ENCODE measurements around the gene NEK8. TPM values are rescaled to one million over a fixed set of nuclear protein-coding genes. Genes with fewer than 3 reads are reported as not detected.

The NEK8 gene
- total and polyA plus RNA-seq, 12 donors, result 0.38 to 2.8 (median 1.1) TPM

DNA sequence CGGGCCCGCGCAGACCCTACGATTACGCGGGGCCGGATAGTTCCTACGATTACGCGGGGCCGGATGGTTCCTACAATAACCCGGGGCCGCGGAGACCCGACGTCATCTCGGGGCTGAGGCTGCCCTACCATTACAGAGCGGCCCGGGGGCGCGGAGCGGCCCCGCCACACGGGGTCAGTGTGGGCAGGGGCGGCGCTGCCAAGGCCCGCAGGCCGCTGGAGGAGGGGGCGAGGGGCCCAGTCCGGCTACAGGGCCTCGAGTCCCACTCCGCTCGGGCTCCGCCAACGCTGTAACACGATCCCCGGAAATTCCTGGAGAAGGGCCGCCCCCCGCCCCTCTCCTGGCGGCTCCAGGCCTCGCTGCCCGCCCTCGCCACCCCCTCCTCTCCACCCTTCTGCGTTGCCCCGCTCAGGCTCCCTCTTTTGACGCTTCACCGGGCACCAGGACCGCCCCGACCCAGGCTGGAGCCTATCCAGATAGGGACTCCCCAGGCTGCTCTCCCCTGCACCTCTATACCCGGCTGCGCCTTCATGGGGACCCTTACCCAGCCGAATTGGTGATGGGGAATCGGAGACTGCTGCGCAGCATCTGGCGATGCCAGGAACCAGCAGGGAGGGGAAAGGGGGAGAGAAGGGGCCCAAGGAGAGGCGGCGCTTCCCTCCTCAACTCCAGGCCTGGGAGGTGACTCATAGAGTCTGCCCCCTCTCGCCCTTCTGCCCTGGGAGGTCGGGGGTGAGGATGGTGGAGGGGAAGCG lies 10.8 kb upstream of the NEK8 start, which contains the start of gene RAB34:
Gene RAB34 (minus strand): TSS at position 291 of the 755 bp plus-strand sequence. CDS start 602 bp downstream, outside the sequence.
- TF ChIP-seq, protein P1, sequence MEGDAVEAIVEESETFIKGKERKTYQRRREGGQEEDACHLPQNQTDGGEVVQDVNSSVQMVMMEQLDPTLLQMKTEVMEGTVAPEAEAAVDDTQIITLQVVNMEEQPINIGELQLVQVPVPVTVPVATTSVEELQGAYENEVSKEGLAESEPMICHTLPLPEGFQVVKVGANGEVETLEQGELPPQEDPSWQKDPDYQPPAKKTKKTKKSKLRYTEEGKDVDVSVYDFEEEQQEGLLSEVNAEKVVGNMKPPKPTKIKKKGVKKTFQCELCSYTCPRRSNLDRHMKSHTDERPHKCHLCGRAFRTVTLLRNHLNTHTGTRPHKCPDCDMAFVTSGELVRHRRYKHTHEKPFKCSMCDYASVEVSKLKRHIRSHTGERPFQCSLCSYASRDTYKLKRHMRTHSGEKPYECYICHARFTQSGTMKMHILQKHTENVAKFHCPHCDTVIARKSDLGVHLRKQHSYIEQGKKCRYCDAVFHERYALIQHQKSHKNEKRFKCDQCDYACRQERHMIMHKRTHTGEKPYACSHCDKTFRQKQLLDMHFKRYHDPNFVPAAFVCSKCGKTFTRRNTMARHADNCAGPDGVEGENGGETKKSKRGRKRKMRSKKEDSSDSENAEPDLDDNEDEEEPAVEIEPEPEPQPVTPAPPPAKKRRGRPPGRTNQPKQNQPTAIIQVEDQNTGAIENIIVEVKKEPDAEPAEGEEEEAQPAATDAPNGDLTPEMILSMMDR (IDR thresholded peaks at IDR 0.05), result peak in 7 of 9 donors; percentile 25 to 58 (median 41)
- WGBS, 2 donors, result 7% methylated on average over 54 to 60 of the region's 60 CpGs
- Histone ChIP-seq H3K27ac (peak within 1 kb of the TSS; percentile 61 to 95 (median 90)), H3K9me3 (no peaks in the 10 kb centered on the region), H3K36me3 (peaks cover 0 to 44% (median 14%) of the 10 kb centered on the region in 9 donors), H3K4me1 (peaks cover 17 to 62% (median 51%) of the 10 kb centered on the region in 9 donors), H3K27me3 (peaks cover 0 to 13% (median 7%) of the 10 kb centered on the region in 7 donors), H3K4me3 (peak within 1 kb of the TSS; percentile 51 to 78 (median 65))
- ATAC-seq (peak; percentile 15 to 46 (median 30)), DNase-seq (peak; percentile 72 to 74)
- intact Hi-C loops (cut with DNase I), result loop anchor here in 1 of 10 donors (5.0 kb wide), 1 partner anchor 70 kb away; the partner anchor contains the start of gene BLTP2

DNA sequence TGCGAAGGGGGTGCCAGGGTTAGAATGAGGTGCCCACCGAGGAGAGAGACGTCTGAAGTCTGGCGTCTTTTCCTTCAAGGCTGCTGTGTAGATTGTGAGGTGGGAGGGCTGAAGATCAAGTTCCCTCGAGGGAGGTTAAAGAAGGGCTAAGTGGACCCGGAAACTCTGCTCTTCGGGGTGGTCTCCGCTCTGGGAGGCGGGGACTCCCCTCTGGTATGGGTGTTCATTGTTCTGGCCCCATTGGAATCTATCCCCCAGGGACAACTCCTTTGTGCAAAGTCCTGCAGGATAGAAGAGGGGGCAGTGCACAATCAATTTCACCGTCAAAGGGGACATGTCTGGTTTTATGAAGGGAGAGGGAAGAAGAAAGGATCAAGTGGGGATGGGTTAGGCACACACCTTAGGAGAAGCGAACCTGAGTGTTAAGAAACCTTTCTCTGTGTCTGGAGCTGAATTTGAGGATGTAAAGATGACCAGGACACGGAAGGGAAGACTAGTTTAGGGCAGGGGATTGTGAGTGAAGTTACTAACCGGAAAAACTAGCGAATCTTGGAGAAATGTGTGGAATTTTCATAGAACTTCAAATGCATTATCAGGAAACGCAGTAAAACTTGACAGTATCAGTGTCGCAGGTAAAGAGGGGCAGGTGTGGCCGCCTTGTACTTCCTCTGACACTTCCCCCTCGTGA lies 10.1 kb upstream of the NEK8 start:
- Histone ChIP-seq H3K27me3 (peaks cover 0 to 13% (median 7%) of the 10 kb centered on the region in 7 donors), H3K36me3 (peaks cover 0 to 49% (median 20%) of the 10 kb centered on the region in 9 donors), H3K4me3 (peak overlapping the region in 9 of 10 donors; percentile 60 to 93 (median 72)), H3K27ac (peak overlapping the region; percentile 61 to 95 (median 90)), H3K9me3 (no peaks in the 10 kb centered on the region), H3K4me1 (peaks cover 17 to 65% (median 53%) of the 10 kb centered on the region in 9 donors)
- WGBS, 2 donors, result 48 to 52% methylated on average over 18 of the region's 18 CpGs
- ATAC-seq (no peak), DNase-seq (no peak)
- intact Hi-C loops (cut with DNase I), result loop anchor here in 1 of 10 donors (5.0 kb wide), 1 partner anchor 71 kb away; the partner anchor contains the start of gene BLTP2
- TF ChIP-seq, protein P1 (IDR thresholded peaks at IDR 0.05), result no peak

- Histone ChIP-seq H3K4me3 (peak overlapping the region in 9 of 10 donors; percentile 63 to 93 (median 80)), H3K27ac (peak overlapping the region in 9 of 10 donors; percentile 40 to 95 (median 91)), H3K36me3 (peaks cover 0 to 51% (median 25%) of the 10 kb centered on the region in 9 donors), H3K27me3 (peaks cover 0 to 13% (median 7%) of the 10 kb centered on the region in 7 donors), H3K9me3 (no peaks in the 10 kb centered on the region), H3K4me1 (peaks cover 17 to 66% (median 53%) of the 10 kb centered on the region in 9 donors)
- intact Hi-C loops (cut with DNase I), result loop anchor here in 1 of 10 donors (5.0 kb wide), 1 partner anchor 72 kb away; the partner anchor contains the start of gene BLTP2
- 33 to 36% methylated on average over 18 of the region's 18 CpGs for WGBS, 2 donors
- DNase-seq, result no peak
- no peak for ATAC-seq
- TF ChIP-seq, protein P1 (IDR thresholded peaks at IDR 0.05), result no peak
These were observed 9.6 kb upstream of the NEK8 start for GRCh38 chr17:28719021-28719433.
